Stimulated activated CD8-positive, alpha-beta memory T cell treated with anti-CD3 and anti-CD28 coated beads, Interleukin-7, amount 100 ng/mL, for 24 hours (primary cell): ENCODE results near the gene SMIM35.

ENCODE experiments used
- DNase-seq: peaks from one replicate; pipeline ENCODE4 v3.0.0-alpha.2; 2020; ENCODE audit warnings: low read depth

SMIM35 gene

DNA sequence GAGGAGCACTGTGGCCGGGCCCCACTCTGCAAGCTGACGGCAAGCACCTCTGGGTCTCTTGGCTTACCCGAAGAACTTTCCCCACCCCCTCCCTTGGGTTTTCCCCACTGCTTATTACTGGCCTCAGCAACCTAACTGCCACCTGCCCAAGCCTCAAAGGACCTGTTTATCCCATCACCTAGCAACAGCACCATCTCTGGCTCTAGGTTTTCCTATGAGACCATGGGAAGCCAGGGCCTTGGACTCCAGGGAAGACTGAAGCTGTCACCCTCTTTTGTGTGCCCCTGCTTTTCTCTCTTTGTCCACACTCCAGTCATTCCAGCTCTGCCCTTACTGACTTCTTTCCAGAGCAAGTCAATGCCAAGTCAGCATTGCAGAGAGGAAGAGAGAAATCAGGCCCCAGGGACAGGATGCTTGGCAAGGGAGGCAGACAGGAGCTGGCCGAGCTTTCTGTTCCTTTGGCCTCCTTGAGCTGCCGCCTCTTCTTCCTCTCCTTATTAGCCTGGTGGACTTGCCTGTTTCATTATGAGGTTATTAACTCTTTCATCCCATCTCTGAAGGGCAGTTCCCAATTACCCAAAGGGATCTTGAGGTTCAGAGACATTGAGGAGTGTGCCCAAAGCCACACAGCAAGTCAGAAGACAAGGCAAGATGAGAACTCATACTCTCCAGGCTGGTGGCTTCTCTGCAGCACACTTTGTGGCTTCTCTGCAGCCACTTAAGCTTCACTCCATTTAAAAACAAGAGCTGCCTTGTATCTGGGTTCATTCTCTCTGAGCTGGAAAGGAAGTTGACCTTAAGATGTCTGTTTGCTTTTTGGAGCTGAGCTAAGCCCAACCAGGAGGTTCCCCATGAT, at the start of gene SMIM35:
SMIM35 (minus strand) TSS at position 51 of the 856 bp plus-strand sequence. CDS start 206 bp downstream, outside the sequence.
- DNase-seq = no peak

DNA sequence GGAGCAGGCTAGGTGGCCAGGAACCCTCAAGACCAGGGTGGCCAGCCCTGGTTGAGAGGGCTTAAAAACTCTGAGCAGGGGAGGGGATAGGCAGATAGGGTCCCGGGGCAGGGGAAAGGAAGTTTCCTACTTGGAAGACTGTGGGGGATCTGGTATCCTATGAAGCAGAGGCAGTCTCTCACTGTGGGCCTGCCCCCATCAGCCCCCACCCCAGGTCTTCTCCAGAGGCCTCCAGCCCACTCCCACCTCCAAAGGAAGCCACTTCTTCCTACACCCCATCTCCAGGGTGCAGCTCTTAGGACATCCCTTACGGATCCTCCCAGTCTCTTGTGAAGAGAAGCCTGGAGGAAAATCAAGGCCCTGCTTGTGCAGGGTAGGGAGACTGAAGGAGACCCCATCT, 49.6 kb upstream of the SMIM35 start:
- DNase-seq = no peak

DNA sequence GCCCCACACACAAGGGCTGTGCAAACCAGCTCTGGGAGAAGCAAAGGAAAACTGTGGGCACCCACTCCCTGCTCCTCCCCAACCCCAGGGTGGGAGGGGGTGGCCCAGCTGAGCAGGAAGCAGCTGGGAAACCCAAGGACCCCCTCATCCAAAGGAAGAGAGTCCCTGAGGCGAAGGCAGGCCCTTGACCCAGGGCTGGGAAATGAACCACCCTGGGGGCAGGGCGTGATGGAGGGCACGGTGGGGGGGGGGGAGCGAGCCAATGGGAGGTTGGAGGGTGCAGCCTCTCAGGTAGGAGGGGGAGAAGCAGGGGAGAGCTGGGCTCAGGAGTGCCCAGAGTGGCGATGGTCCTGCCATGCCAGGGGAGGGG, 49.0 kb upstream of the SMIM35 start:
- DNase-seq = no peak

DNA sequence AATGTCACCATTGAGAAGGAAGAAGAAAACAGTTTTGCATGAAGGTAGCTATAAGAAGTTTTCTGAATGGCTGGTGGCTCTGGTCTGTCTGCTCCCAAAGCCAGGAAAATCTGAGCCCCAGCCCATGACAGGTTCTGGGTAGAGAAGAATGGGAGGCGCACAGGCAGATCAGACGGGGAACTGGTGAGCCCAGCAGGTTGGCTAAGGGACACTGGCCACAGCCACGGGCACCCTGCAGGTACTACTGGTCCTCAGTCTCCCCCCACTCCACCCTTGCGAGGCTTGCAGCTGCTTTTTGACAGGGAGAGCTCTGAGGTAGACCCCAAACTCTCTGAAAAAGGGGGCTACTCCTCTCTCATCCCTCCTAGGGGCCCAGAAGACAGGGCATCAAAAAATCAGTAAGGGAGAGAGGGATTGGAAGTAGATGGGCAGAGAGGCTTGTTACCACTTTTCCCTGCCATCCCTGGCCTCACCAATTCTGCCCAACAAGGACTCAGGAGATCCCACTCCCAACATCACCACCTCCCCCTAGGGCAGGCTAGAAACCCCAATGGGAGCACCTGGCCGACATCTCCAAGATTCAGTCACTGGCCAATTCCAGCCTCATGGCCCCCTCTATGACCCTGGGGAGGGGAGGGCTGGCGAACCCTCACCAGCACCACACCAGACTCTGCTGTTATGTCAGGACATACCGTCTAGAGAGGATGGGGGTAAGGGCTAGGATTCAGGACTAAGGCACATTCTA, 48.5 kb upstream of the SMIM35 start:
- no peak for DNase-seq

DNA sequence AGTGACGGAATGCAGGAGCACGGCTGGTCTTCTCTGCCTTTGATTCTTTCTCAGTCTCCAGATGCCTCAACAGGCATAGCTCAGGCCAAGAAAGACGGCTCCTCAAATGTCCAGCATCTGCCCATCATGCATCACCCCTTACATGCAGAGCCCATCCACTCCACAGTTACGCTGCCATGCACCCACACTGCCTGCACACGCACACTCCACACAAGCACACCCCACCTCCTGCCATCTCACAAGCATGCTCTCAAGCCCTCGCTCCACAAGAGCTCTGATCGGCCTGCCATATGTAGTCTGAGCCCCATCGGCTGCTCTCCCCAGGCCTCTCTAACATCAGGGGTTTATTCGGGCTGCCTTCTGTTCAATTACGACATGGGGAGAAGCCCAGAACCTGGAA, 47.1 kb upstream of the SMIM35 start:
- DNase-seq = no peak

DNA sequence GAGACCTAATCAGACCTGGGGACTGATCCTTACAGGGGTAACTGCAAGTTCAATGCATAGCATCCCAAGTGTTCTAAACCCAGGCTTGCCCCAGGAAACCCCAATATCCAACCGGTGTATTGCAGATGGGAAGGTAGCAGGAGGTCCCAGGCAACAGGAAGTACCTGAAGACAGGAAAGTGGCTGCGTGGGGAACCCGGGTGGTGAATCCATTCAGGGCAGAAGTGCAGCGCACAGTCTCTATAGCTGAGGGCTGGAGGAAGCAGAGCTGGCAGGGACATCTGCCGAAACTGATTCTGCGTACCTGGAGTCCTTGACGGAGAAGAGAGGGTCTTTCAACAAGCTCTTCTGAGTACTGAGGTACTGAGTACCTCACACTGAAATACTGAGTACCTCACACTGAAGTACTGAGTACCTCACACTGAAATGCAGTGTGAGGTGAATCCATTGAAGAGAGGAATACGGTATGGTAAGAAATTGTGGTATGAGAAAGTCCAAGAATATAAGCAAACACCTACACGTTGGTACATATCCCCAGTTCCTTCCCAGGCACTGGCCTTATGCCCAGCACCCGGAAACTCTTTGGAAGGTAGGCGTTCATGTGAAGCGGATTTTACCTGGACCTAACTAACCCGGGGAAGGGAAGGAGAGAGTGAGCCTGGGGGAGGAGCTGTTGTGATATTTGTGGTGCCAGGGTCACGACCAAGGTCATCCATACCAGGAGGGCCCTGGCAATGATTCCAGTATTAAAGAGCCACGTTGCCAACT, 45.8 kb upstream of the SMIM35 start:
- DNase-seq = no peak

DNA sequence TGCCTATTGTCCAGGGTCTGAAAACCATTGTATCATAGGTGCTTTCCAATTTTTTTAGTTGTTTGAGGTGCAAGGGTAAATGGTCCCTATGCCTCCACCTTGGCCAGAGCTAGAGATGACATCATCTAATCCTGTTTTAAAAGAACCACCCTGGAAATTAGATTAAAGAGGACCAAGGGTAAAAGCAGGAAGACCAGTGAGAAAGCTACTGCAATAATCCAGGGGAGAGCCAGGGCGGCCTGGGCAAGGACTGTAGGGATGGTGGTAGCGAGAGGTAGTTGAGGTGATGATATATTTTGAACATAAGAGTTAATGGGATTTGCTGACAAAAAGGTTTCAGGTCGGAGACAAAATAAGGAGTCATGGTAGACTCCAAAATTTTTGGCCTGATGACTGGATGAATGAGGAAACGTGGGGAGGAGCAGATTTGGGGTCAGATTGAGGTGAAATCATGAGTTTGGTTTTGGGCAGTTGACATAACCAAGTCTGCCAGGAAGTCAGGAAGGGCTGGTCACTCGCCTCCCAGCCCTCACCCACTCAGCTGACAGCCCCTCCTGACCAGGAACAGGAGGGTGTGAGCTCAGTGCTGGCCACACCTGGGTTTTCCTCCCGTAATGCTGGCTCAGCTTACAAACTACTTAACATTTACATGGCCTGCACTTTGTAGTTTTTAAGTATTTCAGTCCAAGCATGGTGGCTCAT, 42.9 kb upstream of the SMIM35 start:
- DNase-seq = no peak

DNA sequence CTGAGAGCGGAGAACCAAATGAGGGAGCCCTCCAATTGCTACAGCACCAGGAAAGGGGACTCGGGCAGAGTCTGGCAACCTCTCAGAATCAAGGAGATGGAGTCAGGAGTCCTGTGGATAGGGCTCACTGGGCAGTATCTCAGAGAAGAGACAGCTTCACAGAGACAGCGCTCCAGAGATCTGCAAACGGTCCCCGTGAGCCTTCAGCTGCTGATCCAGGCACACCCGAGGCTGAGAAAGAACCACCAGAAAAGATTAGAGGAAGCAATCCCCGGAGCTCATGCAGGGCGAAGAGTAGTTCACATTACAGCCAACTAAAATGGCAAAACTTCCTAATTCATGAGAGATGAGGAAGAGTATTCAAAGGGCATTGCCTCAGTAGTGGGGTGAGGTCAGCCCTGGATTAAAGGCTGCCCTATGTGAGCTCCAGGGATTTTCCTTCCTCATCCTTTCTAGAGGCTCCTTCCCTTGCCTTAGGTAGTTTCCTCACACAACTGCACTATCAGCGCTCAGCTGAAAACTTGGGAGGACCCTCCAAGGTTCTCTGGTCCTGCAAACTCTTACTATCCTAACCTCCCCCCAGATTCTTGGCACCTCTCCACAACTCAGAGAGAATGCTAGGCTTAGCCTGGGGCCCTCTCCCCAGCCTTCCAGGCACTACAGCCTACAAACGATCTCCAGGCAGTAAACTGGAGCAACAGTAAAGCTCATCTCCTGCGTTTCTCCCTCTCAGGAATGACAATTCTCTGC, 42.1 kb upstream of the SMIM35 start:
- DNase-seq = no peak

DNA sequence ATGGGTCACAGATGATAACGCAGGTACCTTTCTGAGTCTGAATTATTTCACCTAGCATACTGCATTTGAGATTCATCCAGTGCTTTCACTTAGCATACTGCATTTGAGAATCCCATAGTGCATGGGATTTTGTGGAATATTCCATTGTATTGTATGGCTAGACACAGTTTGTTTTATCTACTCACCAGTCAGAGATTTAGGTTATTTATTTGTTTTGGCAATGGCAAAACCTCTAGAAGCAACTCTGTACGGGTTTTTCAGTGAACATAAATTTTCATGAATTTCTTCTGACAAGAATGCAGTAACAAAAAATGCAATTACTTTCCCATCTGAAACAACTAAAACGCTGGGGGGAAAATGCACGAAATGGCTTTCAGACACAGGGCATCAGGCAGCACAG, 41.5 kb upstream of the SMIM35 start:
- DNase-seq = no peak

DNA sequence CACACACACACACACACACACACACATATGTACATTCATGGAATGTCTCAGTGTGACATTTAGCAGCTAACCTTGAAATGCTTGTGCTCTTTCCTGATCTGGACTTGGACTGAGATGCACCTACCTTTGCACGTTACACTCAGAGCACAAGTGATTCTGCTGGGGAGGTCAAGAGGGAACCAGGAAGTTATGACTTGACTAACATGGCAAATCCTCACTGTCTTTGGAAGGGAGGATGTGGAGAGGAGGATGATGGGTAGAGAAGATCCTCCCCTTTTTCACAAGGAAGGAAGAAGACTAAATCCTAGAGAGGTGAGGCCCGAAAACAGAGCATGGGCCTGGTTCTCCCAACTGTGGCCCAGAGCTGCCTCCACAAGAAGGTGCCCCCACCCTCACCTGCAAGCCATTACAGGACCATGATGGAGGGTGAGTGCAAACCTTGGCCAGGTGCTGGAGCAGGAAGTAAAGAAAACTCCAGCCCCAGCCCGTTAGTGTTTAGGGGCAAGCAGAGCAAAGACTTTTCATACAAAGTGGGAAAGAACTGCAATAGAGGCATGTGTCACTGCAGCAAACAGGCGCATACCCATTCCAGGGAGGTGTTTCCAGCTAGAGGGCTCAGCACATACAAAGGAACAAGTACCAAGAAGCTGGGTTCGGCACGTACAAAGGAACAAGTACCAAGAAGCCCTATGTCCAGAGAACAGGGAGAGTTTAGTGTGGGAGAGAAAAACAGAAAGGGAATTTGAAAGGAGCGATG, 39.5 kb upstream of the SMIM35 start:
- no peak for DNase-seq

DNA sequence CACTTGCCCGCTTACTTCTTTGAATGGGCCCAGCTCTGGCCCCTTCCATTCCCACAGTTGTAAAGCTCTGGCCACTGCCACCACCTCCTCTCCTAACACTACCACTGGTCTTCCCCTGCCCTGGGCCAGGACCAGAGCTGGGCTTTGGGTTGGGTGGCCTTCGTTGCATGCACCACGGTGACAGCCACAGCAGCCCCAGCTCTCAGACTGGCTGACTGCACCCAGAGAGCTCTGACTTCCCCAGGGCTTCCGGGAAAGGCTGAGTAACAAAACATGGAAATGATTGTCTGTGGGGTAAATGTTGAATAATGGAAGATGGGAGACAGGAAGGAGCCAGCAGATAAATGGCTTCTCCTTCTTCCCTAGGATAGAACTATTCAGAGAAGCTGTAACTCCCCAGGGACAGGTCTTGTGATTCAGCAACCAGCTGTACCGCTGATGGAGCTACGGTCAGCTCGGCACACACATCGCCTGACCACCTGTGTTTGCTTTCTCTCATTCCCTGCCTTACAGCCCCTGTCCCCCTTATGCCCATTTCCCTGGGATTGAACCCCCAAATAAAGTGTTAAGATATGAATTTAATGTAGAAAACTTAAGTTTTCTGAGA, 38.3 kb upstream of the SMIM35 start:
- DNase-seq = no peak

DNA sequence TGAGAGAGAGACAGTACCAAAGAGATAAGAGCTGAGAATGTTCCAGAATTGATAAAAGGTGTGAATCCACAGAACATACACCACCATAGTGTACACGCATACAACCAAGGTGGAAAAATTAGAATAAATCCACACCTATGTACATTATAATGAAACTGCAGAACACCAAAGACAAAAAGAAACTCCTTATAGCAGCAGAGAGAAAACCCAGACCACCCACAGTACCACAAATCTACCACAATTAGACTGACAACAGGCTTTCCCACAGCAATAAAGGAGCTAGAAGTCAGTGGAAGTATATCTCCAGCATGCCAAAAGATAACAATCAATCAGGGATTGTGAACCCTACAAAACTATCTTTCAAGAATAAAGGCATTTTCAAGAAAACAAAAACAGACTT, 34.0 kb upstream of the SMIM35 start:
- DNase-seq = no peak

DNA sequence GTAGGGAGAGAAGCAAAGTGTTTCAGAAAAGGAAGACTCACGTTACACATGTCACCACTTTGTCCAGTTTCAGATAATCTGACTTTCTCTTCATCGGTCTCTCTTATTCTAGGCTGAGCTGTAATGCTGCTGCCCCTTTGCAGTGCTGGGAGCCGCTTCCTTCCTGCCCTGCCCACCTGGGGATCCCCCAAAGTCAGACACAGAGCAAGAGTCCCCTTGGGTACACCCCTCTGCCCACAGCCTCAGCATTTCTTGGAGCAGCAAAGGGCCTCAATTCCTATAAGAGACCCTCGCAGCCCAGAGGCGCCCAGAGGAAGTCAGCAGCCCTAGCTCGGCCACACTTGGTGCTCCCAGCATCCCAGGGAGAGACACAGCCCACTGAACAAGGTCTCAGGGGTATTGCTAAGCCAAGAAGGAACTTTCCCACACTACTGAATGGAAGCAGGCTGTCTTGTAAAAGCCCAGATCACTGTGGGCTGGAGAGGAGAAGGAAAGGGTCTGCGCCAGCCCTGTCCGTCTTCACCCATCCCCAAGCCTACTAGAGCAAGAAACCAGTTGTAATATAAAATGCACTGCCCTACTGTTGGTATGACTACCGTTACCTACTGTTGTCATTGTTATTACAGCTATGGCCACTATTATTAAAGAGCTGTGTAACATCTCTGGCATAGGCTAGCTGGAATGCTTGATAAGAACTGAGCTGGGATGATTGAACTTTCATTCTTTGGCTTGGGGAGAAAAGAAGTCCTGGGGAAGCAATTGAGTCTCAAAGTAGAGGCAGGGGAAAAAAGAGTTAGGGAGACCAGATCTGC, 31.2 kb upstream of the SMIM35 start:
- DNase-seq = no peak

DNA sequence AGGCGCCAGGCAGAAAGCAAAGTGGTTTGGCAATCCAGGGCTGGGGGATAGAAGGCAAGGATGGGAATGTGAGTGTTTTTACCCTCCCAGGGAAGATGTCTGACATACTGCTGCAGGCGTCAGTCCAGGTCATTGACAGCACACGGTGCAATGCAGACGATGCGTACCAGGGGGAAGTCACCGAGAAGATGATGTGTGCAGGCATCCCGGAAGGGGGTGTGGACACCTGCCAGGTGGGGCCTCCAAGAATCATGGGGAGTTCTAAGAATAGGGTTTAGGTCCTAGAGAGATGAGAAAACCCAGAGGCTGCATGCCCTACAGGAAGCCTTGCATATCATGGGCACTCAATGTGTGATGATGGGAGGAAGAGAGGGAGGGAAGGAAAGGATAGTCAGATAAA, 28.3 kb upstream of the SMIM35 start:
- no peak for DNase-seq

DNA sequence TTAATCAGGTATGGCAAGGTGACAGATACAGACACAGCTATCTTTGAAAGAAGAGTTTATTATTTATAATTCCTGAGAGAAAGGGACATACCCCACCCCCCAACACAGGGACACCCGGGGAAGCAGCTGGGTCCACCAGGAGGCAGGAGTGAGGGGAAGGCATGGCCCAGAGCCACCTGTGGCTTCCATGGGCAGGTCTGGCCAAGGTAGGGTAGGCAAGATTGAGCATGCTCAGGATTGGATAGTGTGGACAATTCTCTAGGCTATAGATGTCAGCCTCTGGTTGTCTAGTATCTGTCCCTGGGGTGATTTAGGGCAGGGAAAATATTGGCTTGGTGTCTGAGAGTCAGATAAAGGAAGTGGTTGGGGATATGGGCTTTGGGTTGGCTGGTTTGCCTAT, 27.5 kb upstream of the SMIM35 start:
- DNase-seq = no peak

DNA sequence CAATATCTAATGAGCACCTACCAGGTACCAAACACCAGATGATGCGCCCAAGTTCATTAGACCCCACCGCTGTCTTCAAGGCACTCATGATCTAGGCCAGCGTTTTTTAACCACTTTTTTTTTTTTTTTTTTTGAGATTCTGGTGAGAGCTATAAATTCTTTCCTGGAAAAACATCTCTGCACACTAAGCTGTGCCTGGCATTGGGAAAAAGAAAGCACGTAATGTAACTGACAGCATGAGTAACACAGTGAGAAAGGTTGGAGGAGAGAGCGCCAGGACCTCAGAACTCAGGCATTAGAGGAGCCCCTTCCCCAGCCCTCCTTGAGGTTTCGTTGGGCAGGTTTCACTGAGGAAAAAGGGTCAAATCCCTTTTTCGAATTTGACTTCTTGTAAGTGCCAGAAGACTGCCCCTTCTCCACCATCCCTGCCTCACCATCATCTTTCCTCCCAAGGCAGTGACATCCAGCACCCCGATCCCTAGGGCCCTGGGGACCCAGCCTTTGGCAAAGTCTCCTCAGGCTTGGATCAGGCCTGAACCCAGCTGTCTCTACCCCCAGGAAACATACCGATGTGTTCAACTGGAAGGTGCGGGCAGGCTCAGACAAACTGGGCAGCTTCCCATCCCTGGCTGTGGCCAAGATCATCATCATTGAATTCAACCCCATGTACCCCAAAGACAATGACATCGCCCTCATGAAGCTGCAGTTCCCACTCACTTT, 26.1 kb upstream of the SMIM35 start:
- no peak for DNase-seq

DNA sequence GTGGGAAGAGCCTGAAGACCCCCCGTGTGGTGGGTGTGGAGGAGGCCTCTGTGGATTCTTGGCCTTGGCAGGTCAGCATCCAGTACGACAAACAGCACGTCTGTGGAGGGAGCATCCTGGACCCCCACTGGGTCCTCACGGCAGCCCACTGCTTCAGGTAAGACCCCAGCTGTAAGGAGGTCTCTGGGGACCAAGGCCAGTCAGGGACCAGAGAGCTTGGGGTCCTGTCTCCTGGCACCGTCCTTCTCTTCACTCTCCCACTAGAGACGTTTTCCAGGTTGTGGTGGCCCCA, 24.9 kb upstream of the SMIM35 start:
- no peak for DNase-seq

DNA sequence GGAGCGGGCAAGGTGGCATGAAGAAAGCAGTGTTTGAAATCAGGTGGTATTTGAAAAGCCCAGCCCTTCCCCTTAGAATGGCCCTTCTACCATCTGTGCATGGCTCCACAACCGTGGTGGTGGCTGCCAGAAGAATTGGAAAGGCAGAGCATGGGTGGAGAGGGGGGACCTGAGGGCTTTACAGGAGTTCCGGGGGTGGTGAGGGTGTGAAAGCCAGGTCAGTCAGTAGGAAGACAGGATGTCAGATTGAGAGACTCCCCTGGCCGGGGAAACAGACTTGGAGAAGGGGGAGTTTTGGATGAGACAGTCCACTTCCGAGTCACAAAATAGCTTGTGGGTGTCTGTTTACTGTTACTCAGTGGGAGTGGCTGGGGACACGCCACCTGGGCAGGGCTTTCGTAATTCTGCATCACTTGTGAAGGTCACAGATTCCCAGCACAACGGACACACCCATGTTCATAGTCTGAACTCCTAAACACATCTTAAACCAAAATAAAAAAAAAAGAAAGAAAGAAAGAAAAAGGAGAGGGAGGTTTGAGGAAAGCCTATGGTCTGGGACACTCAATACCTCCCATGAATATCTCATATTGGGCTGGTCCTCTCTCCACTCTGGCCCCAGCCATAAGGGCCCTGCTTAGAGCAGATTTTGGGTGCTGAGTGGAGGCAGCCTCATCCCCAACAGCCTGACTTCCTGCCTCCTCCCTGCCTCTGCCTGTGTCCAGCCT, 24.4 kb upstream of the SMIM35 start:
- no peak for DNase-seq
